ENCODE measurements around the gene TAF1C. TPM values are rescaled to one million over a fixed set of nuclear protein-coding genes. Genes with fewer than 3 reads are reported as not detected.

Gene TAF1C
- total RNA-seq, 1 donor from 2014 or later, result 8.6 TPM

GRCh38 chr16:84183911-84184591, 2.8 kb downstream of the TAF1C start:
- peak in 1 of 2 donors; percentile 33 for DNase-seq (ENCODE audit: low read depth in 2 of 2)

DNA sequence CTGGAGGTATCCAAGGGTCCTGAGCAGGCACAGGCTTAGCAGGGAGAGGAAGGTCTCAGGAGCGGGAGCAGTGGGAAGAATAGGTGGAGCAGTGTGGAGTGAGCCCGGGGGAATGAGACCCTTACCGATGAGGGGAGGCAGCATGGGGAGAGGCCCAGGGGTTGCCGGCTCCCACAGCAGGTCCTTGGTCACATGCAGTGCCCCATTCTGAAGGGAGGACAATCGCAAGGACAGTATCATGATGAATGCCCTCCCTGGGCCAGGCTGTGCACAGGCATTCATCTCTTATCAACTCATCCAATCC, 3.3 kb downstream of the TAF1C start:
- DNase-seq (ENCODE audit: low read depth in 2 of 2), result no peak

- DNase-seq (ENCODE audit: low read depth in 2 of 2), result no peak
Measured at GRCh38 chr16:84182680-84183571, 3.9 kb downstream of the TAF1C start.

DNA sequence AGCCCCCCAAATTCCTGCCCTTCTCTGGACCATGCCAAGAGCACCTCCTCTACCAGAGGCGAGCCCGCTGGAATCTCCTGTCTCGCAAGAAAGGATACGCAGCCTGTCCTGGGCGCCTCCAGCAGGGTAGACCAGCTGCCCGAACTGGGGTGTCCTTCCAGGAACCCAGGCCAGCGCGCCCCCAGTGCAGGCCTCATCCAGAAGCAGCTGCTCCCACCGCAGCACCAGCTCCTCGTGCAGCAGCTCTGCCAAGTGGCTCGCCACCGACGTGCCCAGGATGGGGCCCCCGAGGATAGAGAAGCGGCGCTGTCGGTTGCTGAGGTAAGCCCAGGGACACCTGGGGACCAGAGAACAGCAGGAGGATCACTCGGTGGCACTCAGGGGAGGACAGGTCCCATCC, 4.8 kb downstream of the TAF1C start:
- no peak for DNase-seq (ENCODE audit: low read depth in 2 of 2)

DNA sequence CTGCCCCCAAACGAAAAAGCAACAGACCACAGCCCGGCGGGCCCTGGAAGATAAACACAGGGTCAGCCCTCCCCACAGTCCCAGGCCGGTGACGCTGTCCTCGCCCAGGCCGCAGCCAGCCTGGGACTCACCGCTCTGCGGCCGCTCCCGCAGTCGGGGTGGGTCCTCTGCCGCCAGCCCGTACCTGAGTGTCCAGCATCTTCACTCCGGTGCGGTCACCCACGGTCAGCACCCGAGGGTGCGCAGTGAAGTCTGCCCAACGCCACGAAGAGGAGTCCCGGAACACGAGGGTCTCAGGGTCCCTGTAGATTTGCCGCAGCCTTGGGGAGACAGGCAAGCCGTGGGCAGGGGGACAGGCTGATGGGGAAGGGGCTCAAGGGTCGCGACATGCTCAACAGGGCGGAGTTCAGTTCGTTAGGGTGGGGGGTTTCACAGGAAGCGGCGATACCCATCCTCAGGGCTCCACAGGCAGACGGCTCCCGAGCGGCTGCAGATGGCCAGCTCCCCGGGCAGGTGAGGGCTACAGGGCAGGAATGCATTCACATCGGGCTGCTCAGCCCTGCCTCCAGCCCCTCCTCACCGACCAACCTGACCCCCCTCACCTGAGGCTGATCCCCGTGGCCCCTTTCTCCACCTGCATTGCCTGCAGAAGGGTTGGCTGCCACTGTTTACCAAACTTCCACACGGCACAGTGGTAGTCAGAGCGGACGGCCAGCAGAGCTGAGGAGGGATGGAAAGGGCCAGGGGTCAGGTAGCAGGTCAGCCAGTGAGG, 5.5 kb downstream of the TAF1C start:
- no peak for DNase-seq (ENCODE audit: low read depth in 2 of 2)

DNA sequence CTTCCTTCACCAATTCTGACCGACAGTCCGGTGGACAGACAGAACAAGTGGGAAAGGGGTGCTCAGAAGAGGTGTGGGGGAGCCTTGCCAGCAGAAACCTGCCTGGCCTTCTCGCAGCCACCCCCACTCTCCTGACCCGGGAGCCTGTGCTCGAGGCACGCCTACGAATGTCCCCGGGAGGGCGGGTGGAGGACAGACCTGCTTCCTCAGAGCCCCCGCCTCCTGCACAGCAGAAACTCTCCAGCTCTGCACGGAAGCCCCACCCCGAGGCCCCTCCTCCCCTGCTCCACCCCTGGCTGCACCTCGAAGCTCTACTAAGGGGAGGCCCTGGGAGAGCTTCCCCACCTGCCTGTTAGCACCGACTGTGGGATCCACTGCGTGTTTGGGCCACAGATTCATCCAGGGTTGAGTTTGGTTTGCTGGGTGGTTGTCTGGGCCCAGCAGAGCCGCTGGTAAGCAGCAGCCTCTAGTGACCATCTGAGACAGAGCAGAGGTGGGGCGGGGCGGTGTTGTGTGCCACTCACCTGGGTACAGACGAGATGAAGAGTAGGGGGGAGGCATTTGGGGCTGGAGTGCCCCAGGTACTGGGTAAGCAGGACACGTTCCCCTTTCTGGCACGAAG, 6.2 kb downstream of the TAF1C start:
- no peak for DNase-seq (ENCODE audit: low read depth in 2 of 2)

DNA sequence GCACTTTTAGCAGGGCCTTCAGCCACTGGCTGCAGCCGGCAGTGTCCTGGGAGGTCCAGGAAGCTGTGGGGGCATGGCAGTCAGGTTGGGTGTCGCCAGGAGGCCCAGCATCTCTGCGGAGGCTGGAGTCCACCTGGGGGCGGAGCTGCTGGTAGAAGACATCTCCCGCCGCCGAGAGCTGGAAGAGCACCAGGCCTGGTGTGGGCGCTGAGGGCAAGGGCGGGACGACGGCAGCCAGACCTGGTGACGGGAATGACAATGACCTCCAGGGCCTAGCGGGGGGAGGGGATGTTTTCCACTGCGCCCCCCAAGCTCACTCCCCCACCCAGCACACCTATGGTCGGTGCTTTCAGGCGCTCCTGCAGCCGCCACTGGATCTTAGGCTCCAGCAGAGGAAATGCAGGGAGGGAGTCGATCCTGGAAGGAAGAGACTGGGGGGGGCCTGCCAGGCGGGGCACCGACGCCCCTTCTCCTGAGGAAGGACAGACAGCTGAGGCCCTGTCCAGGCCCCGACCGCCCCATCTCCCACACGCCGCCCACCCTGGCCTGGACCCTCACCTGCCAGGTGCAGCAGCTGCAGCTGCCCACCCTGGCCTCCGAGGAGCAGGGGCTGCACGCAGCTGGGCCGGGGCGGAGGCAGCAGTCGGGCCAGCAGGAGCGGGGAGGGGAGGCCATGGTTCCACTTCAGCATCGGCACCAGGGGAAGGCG, 7.1 kb downstream of the TAF1C start:
- DNase-seq (ENCODE audit: low read depth in 2 of 2), result no peak

DNA sequence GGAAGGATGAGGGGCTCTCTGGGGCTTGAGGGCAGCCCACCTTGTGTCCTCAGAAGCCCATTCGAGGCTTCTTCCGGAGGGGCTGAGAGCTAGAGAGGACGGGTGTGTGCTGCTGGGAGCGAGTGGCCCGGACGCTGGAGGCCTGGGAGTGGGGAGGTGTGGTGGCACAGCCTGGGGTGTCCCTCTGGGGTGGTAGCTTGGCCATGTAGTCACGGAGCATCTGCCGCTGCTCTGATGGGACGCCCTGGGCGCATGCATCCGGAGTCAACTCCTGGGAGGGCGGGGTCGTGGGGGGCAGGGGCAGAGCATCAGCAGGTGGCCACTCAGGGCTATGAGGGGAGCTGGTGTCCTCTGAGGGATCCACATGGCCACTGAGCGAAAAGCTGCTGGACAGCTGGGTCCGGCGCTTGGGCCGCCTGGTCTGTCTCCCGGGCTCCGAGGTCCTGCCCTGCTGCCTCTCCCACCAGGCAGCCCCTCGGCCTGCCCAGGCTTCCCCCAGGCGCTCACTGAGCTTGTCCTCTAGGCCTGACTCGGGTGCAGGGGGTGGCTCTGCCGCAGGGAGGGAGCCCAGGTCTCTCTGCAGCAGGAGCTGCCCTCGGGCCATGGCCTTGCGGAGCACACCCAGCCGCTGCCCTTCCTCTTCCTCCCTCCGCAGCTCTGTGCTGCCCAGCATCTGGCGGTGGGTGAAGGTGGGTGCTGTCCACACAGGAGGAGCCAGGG, 7.8 kb downstream of the TAF1C start:
- no peak for DNase-seq (ENCODE audit: low read depth in 2 of 2)

DNA sequence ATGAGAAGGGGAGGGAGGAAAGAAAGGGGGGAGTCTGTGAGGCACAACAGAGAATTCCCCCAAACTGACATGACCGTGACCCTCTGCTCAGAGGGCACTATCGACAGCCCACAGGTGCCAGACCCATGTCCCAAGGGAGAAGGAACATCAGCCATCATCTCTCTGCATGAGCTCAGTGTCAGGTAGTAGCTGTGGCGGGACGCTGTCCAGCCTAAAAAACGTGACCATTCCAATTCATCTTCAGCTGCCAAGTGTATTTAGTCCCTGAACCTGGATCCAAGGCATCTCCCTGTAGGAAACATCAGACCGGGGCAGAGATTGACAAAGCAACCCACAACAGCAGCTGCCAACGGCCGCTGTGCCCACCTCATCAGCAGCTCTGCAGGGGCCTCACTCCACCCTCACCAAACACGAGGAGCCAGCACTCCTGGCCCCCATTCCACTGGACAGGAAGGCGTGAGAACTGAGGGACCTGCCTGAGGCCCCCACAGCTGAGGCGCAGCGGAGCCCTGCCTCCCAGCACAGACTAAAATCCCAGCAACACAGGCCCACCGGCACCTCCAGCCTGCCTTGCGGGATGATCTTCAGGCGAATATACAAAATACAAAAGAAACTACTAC, 8.6 kb downstream of the TAF1C start:
- DNase-seq (ENCODE audit: low read depth in 2 of 2), result no peak

DNA sequence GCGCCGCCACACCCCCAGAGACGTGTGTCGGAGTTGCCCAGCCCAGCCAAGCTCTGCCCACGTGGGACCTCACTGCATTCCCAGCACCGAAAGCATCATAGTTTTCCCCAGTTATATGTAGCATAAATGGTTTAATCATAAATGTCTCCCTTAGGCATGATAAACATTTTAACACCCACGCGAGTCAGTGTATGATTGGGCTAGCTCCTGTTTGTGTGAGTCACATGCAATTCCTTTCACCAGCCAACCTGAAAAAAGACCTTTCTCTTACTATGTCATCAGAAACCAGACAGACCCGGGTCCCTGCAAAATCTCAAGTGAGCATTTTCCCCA, 9.2 kb downstream of the TAF1C start:
- peak in 1 of 2 donors; percentile 27 for DNase-seq (ENCODE audit: low read depth in 2 of 2)

- DNase-seq (ENCODE audit: low read depth in 2 of 2), result no peak
Measured at GRCh38 chr16:84176192-84177053, 10.4 kb downstream of the TAF1C start.

DNA sequence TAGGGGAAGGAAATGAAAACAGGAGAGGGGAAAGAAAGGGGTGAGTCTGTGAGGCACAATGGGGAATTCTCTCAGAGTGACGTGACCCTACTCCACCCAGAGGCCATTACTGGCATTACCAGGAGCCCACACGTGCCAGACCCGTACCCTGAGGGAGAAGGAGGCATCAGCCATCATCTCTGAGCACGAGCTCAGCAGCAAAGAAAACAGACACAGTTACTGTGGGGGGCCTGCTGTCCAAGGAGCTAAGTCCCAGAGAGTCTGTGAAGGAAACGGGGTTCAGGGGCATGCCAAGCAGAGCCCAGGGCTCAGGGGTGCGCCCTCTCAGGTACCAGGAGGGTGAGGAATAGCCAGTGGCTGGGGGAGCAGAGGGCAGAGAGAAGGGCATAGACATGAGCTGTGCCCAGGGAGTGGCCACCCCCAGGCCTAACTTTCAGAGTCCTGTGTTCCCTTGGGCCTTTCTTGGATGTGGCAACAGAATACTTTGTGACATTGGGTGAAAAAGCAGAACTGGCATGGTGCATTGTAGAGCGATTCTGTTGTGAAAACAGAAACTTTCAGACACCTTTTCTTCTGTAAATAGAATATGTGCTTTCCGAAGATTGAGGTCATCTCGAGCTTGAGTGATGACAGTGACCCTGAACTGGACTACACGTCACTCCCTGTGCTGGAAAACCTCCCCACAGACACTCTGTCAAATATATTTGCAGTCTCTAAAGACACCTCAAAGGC, 11.3 kb downstream of the TAF1C start:
- DNase-seq (ENCODE audit: low read depth in 2 of 2), result peak in 1 of 2 donors; percentile 26

- DNase-seq (ENCODE audit: low read depth in 2 of 2), result no peak
Measured at GRCh38 chr16:84174396-84174795, 12.5 kb downstream of the TAF1C start.

DNA sequence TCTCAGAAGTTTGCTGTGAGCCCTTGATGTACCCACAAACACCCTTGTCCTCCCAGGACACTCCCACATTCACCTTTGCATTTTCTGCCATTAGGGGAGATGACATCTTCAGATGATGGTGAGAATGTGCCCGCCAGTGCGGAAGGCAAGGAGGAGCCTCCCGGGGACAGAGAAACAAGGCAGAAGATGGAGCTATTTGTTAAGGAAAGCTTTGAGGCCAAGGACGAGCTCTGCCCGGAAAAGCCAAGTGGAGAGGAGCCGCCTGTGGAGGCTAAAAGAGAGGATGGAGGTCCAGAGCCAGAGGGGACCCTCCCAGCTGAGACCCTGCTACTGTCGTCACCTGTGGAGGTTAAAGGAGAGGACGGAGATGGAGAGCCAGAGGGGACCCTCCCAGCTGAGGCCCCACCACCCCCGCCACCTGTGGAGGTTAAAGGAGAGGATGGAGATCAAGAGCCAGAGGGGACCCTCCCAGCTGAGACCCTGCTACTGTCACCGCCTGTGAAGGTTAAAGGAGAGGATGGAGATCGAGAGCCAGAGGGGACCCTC, 17.0 kb downstream of the TAF1C start:
- no peak for DNase-seq (ENCODE audit: low read depth in 2 of 2)

GRCh38 chr16:84166796-84167695, 19.8 kb downstream of the TAF1C start:
- no peak for DNase-seq (ENCODE audit: low read depth in 2 of 2)

GRCh38 chr16:84165746-84166145, 21.1 kb downstream of the TAF1C start:
- DNase-seq (ENCODE audit: low read depth in 2 of 2), result no peak

DNA sequence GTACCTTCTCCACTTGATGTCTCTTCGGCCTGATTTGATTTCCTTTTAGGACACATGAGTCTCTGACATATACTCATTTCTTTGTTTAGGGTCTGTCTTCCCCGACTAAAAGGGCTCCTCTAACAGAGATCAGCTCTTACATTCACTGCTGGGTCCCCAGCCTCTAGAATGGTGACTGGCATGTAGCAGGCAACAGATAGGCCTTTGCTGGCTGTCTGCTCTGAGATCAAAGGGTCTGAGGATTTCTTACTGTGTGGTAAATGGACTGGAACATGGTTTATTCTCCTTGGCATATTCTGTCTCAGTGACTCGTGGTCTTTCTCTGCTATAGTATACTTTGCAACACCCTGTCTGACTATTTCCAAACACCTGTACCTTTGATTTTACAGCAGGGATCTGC, 25.1 kb downstream of the TAF1C start:
- no peak for DNase-seq (ENCODE audit: low read depth in 2 of 2)

Measured in dermis microvascular lymphatic vessel endothelial cell (primary cell).